ENCODE data around the gene SERPINB2.
A peak's percentile ranks its signal among the peaks of the same experiment; 100 is the strongest.
"Not testable (repeated sequence)": the region's sequence is repeated elsewhere in the genome, so short reads cannot be mapped to it uniquely, and the experiment has no call there.

Gene SERPINB2

DNA sequence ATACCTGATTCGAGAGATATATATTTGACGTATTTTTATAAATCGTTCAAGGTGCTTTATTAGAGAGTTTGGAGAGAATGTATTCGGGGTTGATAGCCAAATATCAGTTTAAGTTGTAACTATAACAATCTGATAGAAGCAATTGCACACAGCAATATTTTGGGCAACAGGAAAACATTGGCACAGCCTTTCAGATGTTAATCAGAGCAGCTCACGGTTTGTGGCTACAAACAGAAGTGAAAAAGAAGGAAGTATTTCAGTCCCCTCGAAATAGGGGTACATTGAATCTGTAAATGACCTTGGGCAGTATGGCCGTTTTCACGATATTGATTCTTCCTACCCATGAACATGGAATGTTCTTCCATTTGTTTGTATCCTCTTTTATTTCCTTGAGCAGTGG lies 40.8 kb downstream of the SERPINB2 start:
- H3K4me3 ChIP-seq (ENCODE audit: low read depth in 1 of 5, low read length in 5 of 5) = no peak overlapping the region
- H3K4me1 ChIP-seq (ENCODE audit: control insufficient read depth in 5 of 5, insufficient read depth in 5 of 5, low read length in 5 of 5) = no peaks in the 10 kb centered on the region
- no peak overlapping the region for H3K27ac ChIP-seq (ENCODE audit: low read depth, low read length)
- no peaks in the 10 kb centered on the region for H3K27me3 ChIP-seq (ENCODE audit: control insufficient read depth in 5 of 5, insufficient read depth in 4 of 5, low read length in 5 of 5)
- no peaks in the 10 kb centered on the region for H3K36me3 ChIP-seq (ENCODE audit: control insufficient read depth in 5 of 5, insufficient read depth in 5 of 5, low read length in 5 of 5)
- no peak overlapping the region for H3K9ac ChIP-seq (ENCODE audit: low read length in 5 of 5)
- no peaks in the 10 kb centered on the region for H3K9me3 ChIP-seq (ENCODE audit: control insufficient read depth in 5 of 5, low read length in 5 of 5)

DNA sequence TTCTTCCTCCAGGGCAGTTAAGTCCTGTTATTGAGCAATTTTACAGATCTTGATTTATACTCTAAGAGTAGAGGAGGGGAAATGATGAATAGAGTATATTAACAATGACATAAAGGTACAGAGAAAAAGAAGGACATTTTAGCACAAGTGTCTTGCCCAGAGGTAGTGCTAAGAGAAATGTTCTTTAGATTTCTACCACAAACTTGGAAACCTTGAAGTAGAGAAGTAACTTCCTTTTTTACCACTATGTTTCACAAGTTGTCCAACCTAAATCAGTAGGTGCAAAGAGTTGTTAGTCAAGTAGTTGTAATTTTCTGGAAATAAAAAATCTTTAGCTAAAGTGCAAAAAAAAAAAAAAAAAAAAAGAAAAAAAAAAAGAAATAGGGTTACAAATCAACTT lies 41.9 kb downstream of the SERPINB2 start:
- not testable (repeated sequence) for H3K36me3 ChIP-seq (ENCODE audit: control insufficient read depth in 5 of 5, insufficient read depth in 5 of 5, low read length in 5 of 5); H3K9ac ChIP-seq (ENCODE audit: low read length in 5 of 5); H3K4me3 ChIP-seq (ENCODE audit: low read depth in 1 of 5, low read length in 5 of 5); H3K4me1 ChIP-seq (ENCODE audit: control insufficient read depth in 5 of 5, insufficient read depth in 5 of 5, low read length in 5 of 5); H3K9me3 ChIP-seq (ENCODE audit: control insufficient read depth in 5 of 5, low read length in 5 of 5); H3K27ac ChIP-seq (ENCODE audit: low read depth, low read length); H3K27me3 ChIP-seq (ENCODE audit: control insufficient read depth in 5 of 5, insufficient read depth in 4 of 5, low read length in 5 of 5)

DNA sequence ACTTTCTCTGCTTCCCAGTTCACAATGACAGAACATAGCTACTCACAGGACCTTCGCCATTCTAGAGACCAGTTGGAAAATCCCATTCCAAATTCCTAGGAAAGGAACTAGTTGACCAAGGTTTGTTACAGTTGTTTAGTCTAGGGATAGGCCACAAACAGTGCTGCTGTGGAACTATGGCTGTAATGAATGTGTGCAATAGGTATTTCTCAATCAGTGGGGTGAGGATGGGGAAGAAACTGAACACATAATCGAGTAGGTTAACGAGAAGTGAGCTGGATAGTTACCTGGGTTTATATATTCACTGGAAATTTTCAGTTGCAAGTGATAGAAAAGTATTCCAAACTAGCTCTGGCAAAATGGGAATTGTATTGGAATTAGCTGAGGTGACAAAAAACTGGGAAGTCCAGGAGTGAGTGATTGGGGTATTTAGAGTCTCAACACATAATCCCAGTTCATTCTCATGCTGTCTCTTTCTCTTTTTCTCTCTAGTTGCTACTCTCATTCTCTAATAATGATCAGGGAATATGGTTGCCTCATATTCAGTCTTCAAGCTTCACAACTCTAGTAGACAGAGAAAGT lies 43.4 kb downstream of the SERPINB2 start:
- H3K36me3 ChIP-seq (ENCODE audit: control insufficient read depth in 5 of 5, insufficient read depth in 5 of 5, low read length in 5 of 5) = no peaks in the 10 kb centered on the region
- H3K9ac ChIP-seq (ENCODE audit: low read length in 5 of 5) = no peak overlapping the region
- H3K4me3 ChIP-seq (ENCODE audit: low read depth in 1 of 5, low read length in 5 of 5) = no peak overlapping the region
- peaks cover 0 to 1% (median under 1%) of the 10 kb centered on the region in 5 donors for H3K4me1 ChIP-seq (ENCODE audit: control insufficient read depth in 5 of 5, insufficient read depth in 5 of 5, low read length in 5 of 5)
- no peak overlapping the region for H3K27ac ChIP-seq (ENCODE audit: low read depth, low read length)
- H3K27me3 ChIP-seq (ENCODE audit: control insufficient read depth in 5 of 5, insufficient read depth in 4 of 5, low read length in 5 of 5) = no peaks in the 10 kb centered on the region
- H3K9me3 ChIP-seq (ENCODE audit: control insufficient read depth in 5 of 5, low read length in 5 of 5) = no peaks in the 10 kb centered on the region

DNA sequence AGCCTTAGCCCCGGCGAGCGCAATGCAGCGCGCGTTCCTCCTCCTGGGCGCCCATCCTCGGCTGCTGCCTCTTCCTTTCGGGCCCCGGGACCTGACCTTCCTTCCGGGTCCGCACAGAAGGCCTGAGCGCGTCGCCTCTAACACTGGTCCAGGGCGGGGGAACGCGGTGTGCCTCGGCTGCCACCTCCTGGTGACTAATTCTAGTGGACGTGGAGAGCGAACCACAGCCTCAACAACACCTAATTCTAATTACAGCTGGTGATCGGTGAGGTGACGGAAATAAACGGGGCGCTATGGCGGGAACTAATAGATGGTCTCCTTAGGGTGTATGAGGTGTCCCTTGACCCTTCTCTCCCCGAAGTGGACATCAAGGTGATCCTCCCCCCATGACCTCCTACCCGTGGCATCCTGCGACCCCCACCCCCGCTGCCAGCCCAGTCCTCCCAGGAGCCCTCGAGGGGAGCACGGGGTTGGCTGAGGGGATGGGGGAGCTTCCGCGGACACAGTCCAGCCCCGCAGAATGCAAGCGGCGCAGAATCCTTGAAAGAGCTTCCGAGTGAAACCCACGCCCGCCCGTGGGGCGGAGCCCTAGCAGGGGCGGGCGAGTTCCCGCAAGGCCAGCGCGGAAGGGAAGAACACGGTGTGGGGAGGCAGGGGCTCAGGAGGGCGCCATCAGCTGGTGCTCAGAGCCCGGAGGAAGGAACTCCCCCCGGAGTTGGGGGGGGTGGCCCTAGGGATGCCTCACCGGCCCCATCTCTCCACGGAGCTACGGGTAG lies 48.8 kb downstream of the SERPINB2 start:
- H3K27ac ChIP-seq (ENCODE audit: low read depth, low read length) = no peak overlapping the region
- peak overlapping the region in 4 of 5 donors; percentile 55 to 62 (median 61) for H3K4me3 ChIP-seq (ENCODE audit: low read depth in 1 of 5, low read length in 5 of 5)
- no peaks in the 10 kb centered on the region for H3K36me3 ChIP-seq (ENCODE audit: control insufficient read depth in 5 of 5, insufficient read depth in 5 of 5, low read length in 5 of 5)
- H3K9ac ChIP-seq (ENCODE audit: low read length in 5 of 5) = peak overlapping the region in 3 of 5 donors; percentile 39 to 53 (median 45)
- H3K27me3 ChIP-seq (ENCODE audit: control insufficient read depth in 5 of 5, insufficient read depth in 4 of 5, low read length in 5 of 5) = peaks cover 4 to 14% (median 8%) of the 10 kb centered on the region in 5 donors
- H3K9me3 ChIP-seq (ENCODE audit: control insufficient read depth in 5 of 5, low read length in 5 of 5) = no peaks in the 10 kb centered on the region
- peaks cover 0 to 13% (median 10%) of the 10 kb centered on the region in 5 donors for H3K4me1 ChIP-seq (ENCODE audit: control insufficient read depth in 5 of 5, insufficient read depth in 5 of 5, low read length in 5 of 5)

DNA sequence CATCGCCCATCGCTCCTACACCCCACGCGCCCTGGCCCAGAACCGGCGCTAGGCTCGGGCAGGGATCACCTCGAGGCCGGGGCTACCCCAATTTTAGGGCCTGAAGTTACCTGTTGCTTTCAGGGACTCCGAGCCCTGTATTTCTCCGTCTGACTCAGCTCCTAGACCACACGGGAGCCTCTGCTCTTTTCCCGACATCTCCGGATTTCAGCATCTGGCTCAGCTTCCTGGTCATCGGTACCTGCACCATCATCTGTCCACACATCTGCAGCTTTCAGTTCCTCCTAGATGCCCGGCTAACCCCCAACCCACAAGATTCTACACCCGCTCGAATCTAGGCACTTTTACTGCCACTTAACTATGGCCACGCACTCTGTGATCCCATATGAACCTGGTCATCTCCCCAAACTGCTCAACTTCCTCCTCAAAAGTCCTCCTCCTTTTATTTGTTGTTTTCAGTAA lies 49.5 kb downstream of the SERPINB2 start:
- no peaks in the 10 kb centered on the region for H3K9me3 ChIP-seq (ENCODE audit: control insufficient read depth in 5 of 5, low read length in 5 of 5)
- H3K36me3 ChIP-seq (ENCODE audit: control insufficient read depth in 5 of 5, insufficient read depth in 5 of 5, low read length in 5 of 5) = no peaks in the 10 kb centered on the region
- no peak overlapping the region for H3K27ac ChIP-seq (ENCODE audit: low read depth, low read length)
- peaks cover 4 to 14% (median 8%) of the 10 kb centered on the region in 5 donors for H3K27me3 ChIP-seq (ENCODE audit: control insufficient read depth in 5 of 5, insufficient read depth in 4 of 5, low read length in 5 of 5)
- peak overlapping the region in 2 of 5 donors; percentile 45 to 53 for H3K9ac ChIP-seq (ENCODE audit: low read length in 5 of 5)
- H3K4me3 ChIP-seq (ENCODE audit: low read depth in 1 of 5, low read length in 5 of 5) = peak overlapping the region in 4 of 5 donors; percentile 55 to 62 (median 61)
- H3K4me1 ChIP-seq (ENCODE audit: control insufficient read depth in 5 of 5, insufficient read depth in 5 of 5, low read length in 5 of 5) = peaks cover 0 to 13% (median 10%) of the 10 kb centered on the region in 5 donors

DNA sequence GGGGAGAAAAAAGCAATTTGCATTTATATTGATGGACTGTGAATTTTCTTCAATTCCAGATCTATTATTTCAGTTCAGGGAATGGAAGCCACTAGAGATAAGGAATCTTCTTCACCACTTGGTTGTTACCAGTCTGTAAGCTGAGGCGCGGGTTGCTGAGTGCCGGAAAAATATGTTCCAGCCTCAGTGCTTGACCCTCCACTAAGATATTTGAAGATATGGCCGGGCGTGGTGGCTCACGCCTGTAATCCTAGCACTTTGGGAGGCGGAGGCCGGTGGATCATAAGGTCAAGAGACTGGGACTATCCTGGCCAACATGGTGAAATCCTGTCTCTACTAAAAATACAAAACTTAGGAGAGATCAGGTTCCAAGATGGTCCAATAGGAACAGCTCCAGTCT lies 52.5 kb downstream of the SERPINB2 start:
- Histone ChIP-seq H3K4me1 (ENCODE audit: control insufficient read depth in 5 of 5, insufficient read depth in 5 of 5, low read length in 5 of 5) (peaks cover 0 to 13% (median 10%) of the 10 kb centered on the region in 5 donors), H3K4me3 (ENCODE audit: low read depth in 1 of 5, low read length in 5 of 5) (no peak overlapping the region), H3K36me3 (ENCODE audit: control insufficient read depth in 5 of 5, insufficient read depth in 5 of 5, low read length in 5 of 5) (no peaks in the 10 kb centered on the region), H3K27me3 (ENCODE audit: control insufficient read depth in 5 of 5, insufficient read depth in 4 of 5, low read length in 5 of 5) (peaks cover 4 to 18% (median 8%) of the 10 kb centered on the region in 5 donors), H3K9ac (ENCODE audit: low read length in 5 of 5) (no peak overlapping the region), H3K9me3 (ENCODE audit: control insufficient read depth in 5 of 5, low read length in 5 of 5) (no peaks in the 10 kb centered on the region), H3K27ac (ENCODE audit: low read depth, low read length) (no peak overlapping the region)

DNA sequence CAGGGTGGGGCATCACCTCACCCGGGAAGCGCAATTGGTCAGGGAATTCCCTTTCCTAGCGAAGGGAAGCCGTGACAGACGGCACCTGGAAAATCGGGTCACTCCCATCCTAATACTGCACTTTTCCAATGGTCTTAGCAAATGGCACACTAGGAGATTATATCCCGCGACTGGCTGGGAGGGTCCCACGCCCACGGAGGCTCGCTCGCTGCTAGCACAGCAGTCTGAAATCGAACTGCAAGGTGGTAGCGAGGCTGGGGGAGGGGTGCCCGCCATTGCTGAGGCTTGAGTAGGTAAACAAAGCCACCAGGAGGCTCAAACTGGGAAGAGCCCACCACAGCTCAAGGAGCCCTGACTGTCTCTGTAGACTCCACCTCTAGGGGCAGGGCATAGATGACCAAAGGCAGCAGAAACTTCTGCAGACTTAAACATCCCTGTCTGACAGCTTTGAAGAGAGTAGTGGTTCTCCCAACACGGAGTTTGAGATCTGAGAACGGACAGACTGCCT lies 53.1 kb downstream of the SERPINB2 start:
- H3K9me3 ChIP-seq (ENCODE audit: control insufficient read depth in 5 of 5, low read length in 5 of 5); H3K9ac ChIP-seq (ENCODE audit: low read length in 5 of 5); H3K27ac ChIP-seq (ENCODE audit: low read depth, low read length); H3K4me3 ChIP-seq (ENCODE audit: low read depth in 1 of 5, low read length in 5 of 5); H3K36me3 ChIP-seq (ENCODE audit: control insufficient read depth in 5 of 5, insufficient read depth in 5 of 5, low read length in 5 of 5): not testable (repeated sequence)
- peaks cover 4 to 18% (median 8%) of the 10 kb centered on the region in 5 donors for H3K27me3 ChIP-seq (ENCODE audit: control insufficient read depth in 5 of 5, insufficient read depth in 4 of 5, low read length in 5 of 5)
- peaks cover 0 to 13% (median 10%) of the 10 kb centered on the region in 5 donors for H3K4me1 ChIP-seq (ENCODE audit: control insufficient read depth in 5 of 5, insufficient read depth in 5 of 5, low read length in 5 of 5)

DNA sequence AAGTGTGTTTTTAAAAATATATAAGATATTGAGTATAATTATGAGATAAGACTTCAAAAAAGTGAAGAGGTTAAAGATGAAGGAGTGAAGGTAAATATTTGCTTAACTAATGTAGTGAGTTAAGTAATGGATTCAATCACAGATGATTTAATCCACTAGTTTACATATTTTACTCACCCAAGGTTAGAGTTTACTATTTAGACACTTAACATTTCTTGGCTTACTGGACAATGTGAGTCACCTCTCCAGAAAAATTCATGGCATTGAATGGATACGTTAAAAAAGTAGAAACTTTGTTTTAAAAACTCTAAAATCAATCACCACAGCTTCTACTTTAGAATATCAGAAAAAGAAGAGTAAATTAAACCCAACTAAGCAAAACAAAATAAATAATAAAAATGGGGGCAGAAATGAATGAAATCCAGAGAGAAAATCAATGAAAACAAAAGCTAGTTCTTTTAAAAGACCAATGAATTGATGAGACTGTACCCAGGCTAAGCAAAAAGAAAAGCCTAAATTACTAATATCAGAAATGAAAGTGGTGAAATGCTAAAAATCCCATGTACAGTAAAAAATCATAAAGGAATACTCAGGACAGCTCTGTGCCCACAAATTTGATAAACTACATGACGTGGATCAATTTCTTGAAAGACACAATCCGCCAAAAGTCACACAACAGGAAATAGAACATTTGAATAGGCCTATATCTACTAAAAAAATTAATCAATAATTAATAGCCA lies 59.7 kb downstream of the SERPINB2 start:
- Histone ChIP-seq H3K9ac (ENCODE audit: low read length in 5 of 5) (no peak overlapping the region), H3K27me3 (ENCODE audit: control insufficient read depth in 5 of 5, insufficient read depth in 4 of 5, low read length in 5 of 5) (peaks cover 0 to 3% (median 0%) of the 10 kb centered on the region in 5 donors), H3K36me3 (ENCODE audit: control insufficient read depth in 5 of 5, insufficient read depth in 5 of 5, low read length in 5 of 5) (no peaks in the 10 kb centered on the region)

DNA sequence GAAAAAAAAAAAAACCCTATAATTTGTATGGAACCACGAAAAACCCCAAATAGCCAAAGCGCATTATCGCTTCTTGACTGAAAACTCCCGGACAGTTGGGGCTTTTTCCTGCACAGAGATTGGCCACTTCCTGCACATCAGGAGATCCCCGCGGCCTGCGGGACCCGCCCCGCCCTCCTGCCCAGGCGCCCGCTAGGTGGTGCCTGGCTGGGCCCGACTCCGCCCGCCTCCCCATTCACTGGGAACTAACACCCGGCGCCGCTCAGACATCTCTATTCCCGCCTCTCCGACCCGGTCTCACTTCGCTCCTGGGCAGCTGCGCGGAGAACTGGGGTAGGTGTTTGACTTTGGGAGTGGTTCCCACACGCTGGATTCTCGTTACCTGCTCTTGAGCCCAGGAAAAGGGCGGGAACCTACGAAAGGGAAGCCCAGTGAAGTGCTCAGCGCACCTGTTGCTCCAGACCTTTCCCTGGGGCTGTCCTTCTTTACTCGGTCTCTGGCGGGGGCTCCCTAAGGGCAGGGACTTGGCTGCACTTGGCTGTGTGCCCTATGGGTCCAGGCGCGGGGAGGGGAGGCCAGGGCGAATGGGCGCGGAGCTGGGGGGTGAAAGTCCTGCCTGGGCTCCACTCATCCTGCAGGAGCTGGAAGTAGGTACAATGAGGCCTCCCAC lies 61.7 kb downstream of the SERPINB2 start, which contains the start of gene HMSD:
Gene HMSD, plus strand, starts transcription at position 234 of the 670 bp plus-strand sequence. CDS start 4,155 bp downstream, outside the sequence.
- H3K27me3 ChIP-seq (ENCODE audit: control insufficient read depth in 5 of 5, insufficient read depth in 4 of 5, low read length in 5 of 5) = peaks cover 0 to 1% (median 0%) of the 10 kb centered on the region in 5 donors

More for the DNA sequence above, 59.7 kb downstream of the SERPINB2 start:
- peaks cover 0 to 10% (median 6%) of the 10 kb centered on the region in 5 donors for H3K4me1 ChIP-seq (ENCODE audit: control insufficient read depth in 5 of 5, insufficient read depth in 5 of 5, low read length in 5 of 5)
- no peak overlapping the region for H3K27ac ChIP-seq (ENCODE audit: low read depth, low read length)
- no peaks in the 10 kb centered on the region for H3K9me3 ChIP-seq (ENCODE audit: control insufficient read depth in 5 of 5, low read length in 5 of 5)
- H3K4me3 ChIP-seq (ENCODE audit: low read depth in 1 of 5, low read length in 5 of 5) = no peak overlapping the region

More for the DNA sequence above, 61.7 kb downstream of the SERPINB2 start, which contains the start of gene HMSD:
- H3K36me3 ChIP-seq (ENCODE audit: control insufficient read depth in 5 of 5, insufficient read depth in 5 of 5, low read length in 5 of 5) = no peaks in the 10 kb centered on the region
- peak within 1 kb of the TSS in 4 of 5 donors; percentile 28 to 40 (median 37) for H3K4me3 ChIP-seq (ENCODE audit: low read depth in 1 of 5, low read length in 5 of 5)
- H3K4me1 ChIP-seq (ENCODE audit: control insufficient read depth in 5 of 5, insufficient read depth in 5 of 5, low read length in 5 of 5) = peaks cover 0 to 10% (median 6%) of the 10 kb centered on the region in 5 donors
- peak within 1 kb of the TSS in 1 of 5 donors; percentile 8 for H3K9ac ChIP-seq (ENCODE audit: low read length in 5 of 5)
- H3K9me3 ChIP-seq (ENCODE audit: control insufficient read depth in 5 of 5, low read length in 5 of 5) = no peaks in the 10 kb centered on the region
- no peak within 1 kb of the TSS for H3K27ac ChIP-seq (ENCODE audit: low read depth, low read length)

Data from subcutaneous abdominal adipose tissue (tissue), 5 donors.